IPS-NIHi7 (cell line): Measurements from ENCODE around the gene RAP2B.
A peak's percentile ranks its signal among the peaks of the same experiment; 100 is the strongest.
"Not testable (repeated sequence)": the region's sequence is repeated elsewhere in the genome, so short reads cannot be mapped to it uniquely, and the experiment has no call there.

Experiments
- DNase-seq: peaks from one replicate; pipeline ENCODE4 v3.0.0; 2012; ENCODE audit warnings: mixed read lengths; ENCODE audit errors: extremely low spot score

The RAP2B gene

DNA sequence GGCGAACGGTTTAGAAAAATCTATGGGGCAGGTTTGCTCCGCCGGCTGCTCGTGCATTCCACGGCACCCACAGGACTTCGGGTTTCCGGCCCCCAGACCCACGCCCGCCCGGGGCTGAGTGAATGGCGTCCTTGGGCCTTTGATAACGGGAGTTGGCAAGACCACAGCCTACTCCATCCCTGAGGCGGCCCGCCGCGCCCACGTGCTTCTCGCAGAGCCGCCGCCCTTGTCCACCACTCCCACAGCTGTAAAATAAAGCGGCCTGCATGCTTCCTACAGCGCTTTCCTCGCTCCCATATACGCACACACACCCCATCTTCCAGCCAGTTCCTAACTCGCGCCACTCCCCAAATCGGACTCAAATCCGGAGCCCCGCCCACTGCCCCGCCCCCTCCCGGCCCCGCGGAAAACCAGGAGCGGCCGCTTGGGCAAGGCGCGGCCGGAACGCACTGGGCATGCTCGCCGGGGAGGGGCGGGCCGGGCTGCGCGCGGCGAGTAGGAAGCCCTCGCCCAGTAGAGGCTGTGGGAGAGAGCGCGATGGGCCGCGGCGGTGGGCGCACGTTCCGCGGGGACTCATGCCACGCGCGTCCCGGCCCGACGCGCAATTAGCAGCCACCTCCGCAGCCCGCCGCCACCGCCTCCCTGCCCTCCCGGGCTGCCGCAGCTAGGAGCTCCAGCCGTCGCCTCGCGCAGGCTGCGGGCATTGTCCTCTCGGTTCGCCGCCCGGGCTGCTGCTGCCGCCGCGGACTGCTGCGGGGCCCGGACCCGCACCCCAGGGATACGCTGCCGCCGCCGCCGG is at the start of gene RAP2B:
TSS of gene RAP2B (plus strand) at position 513 of the 799 bp plus-strand sequence. CDS start 468 bp downstream, outside the sequence.
- DNase-seq = peak; percentile 90

DNA sequence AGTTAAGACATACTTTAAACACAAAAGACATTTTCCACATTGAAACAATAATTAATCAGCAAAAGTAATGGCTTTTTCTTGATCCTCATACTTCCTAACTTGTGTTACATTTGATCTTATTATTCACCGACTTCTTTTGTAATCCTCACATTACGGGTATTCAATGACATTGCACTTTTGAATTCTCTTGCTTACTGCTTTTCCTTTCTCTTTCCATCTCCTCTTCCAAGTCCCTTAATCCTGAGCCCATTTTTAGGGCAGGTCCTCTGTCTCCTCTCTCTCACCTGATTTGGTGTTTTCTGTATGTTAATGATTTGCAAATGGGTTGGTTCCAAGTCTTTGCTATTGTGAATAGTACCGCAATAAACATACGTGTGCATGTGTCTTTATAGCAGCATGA is 48.5 kb upstream of the RAP2B start:
- no peak for DNase-seq

DNA sequence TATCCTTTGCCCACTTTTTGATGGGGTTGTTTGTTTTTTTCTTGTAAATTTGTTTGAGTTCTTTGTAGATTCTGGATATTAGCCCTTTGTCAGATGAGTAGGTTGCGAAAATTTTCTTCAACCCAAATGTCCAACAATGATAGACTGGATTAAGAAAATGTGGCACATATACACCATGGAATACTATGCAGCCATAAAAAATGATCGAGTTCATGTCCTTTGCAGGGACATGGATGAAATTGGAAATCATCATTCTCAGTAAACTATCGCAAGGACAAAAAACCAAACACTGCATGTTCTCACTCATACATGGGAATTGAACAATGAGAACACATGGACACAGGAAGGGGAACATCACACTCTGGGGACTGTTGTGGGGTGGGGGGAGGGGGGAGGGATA is 47.8 kb upstream of the RAP2B start:
- DNase-seq = not testable (repeated sequence)

DNA sequence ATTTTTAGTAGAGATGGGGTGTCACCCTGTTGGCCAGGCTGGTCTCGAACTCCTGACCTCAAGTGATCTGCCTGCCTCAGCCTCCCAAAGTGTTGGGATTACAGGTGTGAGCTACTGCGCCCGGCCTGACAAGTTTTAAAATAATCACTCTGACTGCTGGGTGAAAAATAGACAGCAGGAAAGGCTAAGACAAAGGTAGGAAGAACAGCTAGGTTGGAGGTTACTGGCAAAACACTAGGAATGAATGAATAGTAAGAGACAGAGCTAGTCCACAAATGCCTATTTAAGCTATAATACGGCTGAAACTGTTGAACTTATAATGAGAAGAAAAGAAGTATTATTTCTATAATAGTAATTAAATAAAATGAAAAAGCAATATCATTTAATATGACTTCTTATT is 46.7 kb upstream of the RAP2B start:
- no peak for DNase-seq

DNA sequence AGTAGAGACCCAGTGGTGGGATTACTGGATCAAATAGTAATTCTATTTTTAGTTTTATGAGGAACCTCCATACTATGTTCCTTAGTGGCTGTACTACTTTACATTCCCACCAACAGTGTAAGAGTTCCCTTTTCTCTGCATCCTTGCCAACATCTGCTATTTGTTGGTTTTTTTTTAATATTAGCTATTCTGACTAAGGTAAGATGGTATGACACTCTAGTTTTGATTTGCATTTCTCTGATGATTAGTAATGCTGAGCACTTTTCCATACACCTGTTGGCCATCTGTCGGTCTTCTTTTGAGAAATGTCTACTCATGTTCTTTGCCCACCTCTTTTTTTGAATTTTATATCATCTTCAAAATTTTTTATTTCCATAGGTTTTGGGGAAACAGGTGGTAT is 34.2 kb upstream of the RAP2B start:
- DNase-seq = no peak

DNA sequence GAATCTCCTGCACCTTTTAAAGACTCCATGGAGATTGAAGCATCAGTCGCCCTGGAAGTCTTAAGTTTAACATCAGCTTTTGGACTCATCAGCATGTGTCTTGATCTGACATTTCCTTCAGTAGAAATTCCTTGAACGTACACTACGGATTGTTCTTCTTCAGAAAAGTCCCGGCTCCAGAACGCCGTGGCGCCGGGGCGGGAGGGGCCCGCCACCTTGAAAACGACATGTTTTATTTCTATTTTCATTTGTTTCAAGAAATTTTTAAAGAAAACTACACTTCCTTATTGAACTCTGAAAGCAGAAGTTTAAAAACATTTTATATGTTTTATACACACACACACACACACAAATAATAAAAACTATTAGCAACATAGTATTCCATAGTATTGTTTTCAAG is 32.6 kb upstream of the RAP2B start:
- no peak for DNase-seq

DNA sequence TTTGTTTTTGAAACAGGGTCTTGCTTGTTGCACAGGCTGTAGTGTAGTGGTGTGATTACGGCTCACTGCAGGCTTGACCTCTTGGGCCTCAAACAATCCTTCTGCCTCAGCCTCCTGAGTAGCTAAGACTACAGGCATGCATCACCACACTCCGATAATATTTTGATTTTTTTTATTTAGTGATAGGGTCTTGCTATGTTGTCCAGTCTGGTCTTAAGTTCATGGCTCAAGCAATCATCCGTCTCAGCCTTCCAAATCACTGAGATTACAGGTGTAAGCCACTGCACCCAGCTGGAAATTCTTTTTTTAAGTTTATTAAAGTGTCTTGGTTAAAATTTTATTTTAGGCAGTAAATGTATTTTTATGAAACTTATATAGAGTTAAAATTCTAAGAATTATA is 32.2 kb upstream of the RAP2B start:
- no peak for DNase-seq

DNA sequence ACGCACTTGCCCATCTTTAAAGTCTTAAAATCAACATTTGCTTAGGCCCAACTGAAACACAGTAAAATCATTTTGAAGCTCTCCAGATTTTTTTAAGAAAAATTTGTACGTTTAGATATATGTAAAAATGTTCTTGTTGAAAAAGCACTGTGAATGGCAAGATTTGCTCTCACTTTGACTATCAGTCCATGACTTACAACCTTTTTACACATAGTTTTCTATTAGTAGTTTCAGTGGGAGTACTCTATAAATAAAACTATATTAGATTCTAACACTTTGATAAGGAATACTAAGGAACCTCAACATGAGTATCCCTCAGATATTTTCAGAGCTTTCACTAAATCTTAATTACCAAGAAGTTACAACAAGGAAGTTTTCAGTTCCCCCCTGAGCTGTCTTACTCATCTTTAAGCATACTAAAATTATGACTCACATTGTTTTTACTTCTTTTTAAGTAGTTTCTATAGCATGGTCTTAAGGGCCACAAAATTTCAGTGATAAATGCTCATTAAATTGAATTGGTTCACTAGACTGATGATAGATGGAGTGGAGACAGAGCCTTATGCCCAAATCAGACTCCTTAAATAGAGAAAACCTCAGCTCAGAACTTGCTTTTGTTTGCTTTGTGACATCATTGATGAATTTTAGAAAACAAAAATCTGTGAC is 31.6 kb upstream of the RAP2B start:
- no peak for DNase-seq

DNA sequence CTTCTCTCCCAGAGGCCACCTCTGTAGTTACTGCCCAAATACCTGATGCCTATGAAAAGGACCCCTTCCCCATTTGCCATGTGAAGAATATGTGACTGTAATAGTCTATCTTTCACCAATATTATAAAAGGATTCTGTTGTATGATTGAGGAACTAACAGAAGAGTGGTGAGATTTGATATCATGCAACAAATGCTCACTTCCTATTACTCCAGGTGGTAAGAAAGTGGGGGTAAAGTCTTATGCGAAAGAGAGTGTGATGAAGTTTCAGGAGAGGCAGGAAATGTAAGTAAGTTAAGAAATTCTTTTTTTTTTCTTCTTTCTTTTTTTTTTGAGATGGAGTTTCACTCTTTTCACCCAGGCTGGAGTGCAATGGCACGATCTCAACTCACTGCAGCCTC is 24.4 kb upstream of the RAP2B start:
- no peak for DNase-seq

DNA sequence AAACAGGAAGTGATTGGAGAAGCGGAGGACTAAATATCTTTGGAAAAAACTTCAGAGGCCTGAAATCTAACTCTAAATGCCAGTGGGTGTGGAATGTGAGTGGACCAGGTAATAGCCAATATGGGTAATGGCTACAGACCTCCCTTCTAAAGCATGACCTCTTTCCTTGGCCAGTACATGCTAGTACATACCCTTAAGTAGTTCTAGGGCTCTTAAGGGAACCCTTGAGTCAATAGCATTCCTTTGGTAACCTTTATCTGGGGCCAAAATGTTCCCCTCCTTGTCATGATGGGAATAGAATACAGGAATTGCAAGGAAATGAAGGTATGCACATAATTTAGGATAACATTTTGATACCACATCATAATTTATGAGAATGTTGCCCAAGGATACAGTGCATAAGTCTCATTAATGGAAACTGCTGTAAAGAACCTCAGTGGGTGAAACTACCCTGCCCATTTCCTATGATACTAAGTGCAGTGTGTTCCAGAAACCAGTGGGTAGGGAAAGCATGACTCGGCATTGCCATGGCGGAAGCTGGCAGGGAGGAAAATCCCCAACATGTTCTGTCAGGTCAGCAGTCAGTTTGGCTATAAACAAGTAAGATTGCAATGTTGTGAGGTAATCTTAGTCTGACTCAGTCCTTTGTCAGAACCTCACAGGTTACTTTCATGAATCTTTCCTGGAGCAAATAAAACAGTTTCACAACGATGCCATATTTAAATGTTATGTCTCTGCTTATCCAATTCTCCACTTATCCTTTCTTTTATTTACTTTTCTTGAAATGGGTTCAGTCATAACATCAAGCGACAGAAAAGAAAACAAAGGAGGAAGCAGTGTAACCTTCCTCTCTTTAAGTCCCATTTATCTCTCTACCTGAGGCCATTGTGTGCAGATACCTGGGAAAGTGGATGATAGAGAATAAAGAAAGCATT is 23.5 kb upstream of the RAP2B start:
- DNase-seq = peak; percentile 39

DNA sequence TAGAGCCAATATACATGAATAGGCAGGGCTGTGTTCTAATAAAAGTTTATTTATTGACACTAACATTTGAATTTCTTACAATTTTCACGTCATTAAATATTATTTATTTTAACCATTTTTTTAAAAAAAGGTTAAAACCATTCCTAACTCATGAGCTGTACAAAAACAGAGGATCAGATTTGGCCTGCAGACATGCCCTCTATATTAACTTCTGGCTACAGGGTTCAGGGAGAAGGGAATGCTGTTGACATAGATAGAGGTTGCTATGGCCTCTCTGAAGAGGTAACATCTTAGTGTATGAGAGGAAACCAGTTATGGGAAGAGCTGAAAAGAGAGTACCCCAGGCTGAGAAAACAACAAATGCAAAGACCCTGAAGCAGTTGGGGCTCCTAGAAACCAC is 19.1 kb upstream of the RAP2B start:
- no peak for DNase-seq

DNA sequence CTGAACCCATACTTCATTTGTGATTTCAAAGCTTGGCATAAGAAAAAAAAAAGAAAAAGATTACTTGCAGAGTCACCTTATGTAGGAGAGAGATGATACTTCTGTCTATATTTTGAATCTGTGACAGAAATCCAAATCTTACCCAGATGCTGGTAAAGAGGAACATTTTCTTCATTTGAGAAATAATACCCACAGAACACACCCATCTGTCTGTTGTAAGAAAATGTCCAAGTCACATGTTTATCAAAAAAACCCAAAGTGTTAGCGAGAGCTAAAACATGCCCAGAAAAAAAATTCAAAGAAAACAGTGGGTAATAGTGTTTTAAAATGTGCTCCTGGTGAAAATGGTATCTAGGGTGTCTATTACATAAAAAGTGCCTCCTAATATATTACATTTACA is 18.0 kb upstream of the RAP2B start:
- DNase-seq = no peak

DNA sequence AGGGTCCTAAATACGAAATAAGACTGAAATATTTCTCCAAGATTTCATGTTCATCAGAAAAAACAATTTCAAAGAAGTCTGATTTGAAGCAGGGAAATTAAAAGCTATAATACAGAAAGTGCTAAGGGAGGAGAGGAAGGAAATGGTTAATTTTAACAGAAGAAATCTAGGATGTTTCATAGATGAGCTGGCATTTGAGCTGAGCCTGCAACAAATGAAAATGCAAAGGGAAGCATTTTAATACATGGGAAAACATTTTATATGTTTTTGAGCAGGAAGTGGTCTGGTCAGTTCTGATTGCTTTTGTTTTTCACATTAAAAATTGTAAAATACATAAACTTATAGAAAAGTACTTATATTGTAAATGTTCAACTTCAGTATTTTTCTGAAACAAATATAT is 17.2 kb upstream of the RAP2B start:
- DNase-seq = no peak

DNA sequence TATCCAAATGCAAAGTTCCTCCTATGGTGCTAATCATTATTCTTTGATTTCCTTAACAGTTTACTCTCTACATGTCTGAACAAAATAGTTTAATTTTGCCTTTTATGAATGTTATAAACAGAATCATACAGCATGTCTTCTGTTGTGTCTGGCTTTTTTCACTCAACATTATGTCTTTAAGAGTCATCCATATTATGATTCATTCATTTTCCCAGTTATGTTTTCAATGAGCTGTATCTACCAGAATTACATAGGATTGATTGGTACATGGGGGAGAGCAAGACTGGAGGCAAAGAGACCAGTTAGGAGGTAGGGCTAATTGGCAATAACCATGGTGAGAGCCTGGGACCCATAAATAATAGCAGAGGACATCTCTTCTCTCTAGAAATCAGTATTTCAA is 16.6 kb upstream of the RAP2B start:
- no peak for DNase-seq

DNA sequence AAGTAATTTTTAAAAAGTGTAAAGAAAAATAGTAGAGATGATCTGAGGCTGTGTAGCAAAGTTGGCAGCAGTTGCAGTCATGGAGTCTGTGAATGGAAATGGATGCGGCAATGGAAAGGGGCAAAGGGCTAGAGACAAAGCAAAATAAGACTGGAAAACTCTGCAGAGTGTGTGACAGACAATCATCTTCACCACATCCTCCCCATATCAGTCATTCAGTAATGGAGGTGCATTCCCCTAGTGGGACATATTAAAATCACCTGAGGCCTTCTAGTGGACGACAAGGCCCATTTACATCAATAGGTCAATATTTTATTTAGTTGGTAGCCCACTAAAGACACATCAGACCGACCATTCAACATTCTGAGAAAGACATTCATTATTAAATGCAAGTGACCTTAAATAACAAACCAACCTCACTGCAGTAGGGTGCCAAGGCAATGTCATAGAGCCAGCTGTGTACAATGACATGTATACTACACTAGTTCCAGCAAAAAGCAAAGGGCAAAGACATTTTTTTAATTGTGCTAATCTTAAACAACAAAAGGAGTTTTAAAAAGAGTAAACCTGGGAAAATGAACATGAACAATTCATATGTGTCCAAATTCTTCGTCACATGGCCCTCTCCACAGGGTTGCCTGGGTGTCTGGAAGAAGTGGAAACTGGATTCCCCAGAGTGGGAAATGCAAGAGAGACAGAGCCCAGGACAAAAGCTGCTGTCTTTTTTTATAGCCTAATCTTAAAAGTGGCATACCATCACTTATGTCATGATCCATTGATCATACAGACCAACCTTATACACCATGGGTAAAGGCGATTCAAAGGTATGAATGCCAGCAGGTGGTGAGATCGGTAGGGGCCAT is 15.6 kb upstream of the RAP2B start:
- DNase-seq = no peak

DNA sequence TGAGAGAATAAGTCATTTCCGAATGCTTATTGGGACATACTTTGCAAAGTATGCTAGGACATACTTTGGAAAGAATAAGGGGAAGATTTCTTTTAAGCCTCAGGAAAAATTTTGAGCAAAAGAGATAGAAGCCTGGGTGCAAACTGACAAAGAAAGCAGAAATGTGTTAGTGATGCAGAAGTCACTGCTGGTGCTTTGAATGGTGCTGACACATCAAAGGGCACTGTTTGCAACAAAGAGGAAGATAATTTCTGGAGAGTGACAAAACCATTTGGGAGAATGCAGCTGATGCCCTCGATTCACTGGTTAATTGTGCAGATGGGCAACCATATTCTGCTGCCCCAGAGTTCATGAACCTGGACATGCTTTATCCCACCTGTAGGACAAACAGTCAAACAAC is 11.0 kb upstream of the RAP2B start:
- no peak for DNase-seq

DNA sequence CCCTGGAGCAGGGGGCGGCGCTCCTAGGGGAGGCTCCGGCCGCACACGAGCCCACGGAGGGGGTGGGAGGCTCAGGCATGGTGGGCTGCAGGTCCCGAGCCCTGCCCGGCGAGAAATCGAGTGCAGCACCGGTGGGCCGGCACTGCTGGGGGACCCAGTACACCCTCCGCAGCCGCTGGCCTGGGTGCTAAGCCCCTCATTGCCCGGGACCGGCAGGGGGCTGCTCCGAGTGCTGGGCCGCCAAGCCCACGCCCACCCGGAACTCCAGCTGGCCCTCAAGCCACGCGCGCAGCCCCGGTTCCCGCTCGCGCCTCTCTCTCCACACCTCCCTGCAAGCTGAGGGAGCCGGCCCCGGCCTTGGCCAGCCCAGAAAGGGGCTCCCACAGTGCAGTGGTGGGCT is 6.2 kb upstream of the RAP2B start:
- DNase-seq = not testable (repeated sequence)

DNA sequence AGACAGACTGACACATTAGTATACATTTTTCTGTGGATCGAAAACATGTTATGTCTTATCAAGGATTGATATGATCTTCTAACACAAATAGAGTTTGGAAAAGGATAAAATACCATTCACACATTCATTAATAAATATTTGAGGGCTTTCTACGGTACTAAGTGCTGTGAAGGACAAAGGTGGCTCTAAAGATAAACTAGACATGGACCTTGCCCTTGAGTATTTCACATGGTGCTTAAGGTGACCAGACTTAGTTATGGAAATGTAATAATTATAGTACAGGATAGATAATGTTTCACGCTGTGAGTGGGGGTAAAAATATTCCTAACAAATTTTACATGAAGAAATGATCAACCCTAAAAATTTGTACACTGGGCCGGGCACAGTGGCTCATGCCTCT is 3.8 kb upstream of the RAP2B start:
- no peak for DNase-seq

DNA sequence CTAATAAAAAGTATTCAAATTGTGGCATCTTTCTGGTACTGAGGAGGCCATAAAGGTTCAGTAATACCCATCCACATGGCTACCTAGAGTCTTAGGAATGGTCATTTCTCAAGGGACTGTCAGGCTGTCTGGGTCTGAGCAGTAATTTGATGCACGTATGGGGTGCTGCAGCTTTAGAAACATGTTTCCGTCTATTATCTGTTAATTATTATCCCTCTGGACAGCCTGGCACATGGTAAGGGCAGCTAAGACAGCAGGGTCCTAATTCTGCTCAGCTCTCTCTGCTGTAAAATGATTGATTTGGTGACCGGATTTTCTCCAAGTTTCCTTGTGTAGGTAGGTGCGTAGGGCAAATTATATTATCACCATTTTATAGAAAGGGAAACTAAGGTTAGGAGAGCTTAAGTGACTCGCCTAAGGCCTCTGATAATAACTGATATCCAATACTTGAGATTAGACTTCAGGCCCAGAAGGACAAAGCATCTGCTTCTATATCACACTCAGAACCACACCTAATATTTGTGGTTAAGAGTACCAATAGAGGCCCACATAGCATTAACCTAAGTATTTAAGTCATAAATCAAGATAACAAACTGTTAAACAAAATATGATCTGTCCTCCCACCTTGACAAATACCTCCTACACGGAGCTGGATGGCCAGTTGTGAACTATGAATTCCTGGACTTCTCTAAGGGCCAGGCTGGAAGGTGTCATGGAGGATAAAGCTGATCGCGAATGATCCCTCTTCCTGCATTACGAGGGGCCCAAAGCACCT is 2.9 kb upstream of the RAP2B start:
- DNase-seq = no peak

DNA sequence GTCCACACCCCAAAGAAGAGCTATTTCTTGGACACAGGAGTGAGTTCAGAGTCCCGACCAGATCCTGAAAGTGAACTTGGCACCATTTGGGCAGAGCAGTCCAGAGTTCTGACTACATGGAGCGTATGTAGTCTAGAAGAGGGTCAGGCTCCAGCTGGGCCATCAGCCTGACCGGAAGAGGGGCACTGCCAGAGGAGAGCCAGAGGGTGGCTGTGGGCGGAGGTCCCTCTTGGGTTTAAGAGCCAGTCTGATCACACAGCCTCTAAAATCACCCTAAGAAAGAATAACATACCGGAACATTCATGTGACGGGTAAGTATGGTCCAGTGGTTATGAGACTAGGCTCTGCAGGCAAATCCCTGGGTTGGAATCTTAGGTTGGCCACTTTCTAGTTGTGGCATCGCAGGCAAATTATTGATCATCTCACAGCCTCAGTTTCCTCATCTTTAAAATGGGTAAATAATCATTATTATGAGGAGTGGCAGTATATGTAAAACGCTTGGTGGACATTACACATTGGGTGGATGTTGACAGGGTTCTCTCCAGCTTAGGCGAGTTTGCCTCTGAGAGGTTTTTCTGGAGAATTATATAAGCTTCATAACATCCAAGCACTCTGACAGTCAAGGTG is 2.1 kb upstream of the RAP2B start:
- DNase-seq = no peak
